B cell (primary cell): ENCODE results near the gene THADA. TPM values are rescaled to one million over a fixed set of nuclear protein-coding genes. Genes with fewer than 3 reads are reported as not detected.

Source experiments
- ATAC-seq: fragments of 200-7000 bp; cut with Tn5 transposase; one replicate; pipeline ENCODE4 v1.10.0; 2021; ENCODE audit warnings: low read depth, mild to moderate bottlenecking, moderate number of reproducible peaks, moderate library complexity
- CTCF ChIA-PET: fragments of 350-600 bp; sonication (Branson Sonifier 250); formaldehyde crosslinking; loops from one replicate; lab custom pipeline; 2021; ENCODE audit warnings: antibody characterized with exemption, inconsistent platforms; lab: Charles Lee
- POLR2A ChIA-PET: fragments of 350-600 bp; sonication (Branson Sonifier 250); formaldehyde crosslinking; loops from one replicate; lab custom pipeline; 2021; ENCODE audit warnings: antibody characterized with exemption; lab: Charles Lee
- DNase-seq: peaks from one replicate; pipeline ENCODE4 v3.0.0; 2013
- H2AFZ ChIP-seq: 2 replicates; pipeline ENCODE4 v1.6.1; 2012; ENCODE audit warnings: mild to moderate bottlenecking, low read depth, low read length; ENCODE audit not compliant: insufficient read depth, poor library complexity, severe bottlenecking
- H3K27ac ChIP-seq, 2 donors: 1 replicate in 1 of 2; 2 replicates in 1 of 2; pipeline ENCODE4 v1.5.1; 2012 to 2013; ENCODE audit warnings: low read length in 2 of 2, mild to moderate bottlenecking in 2 of 2, moderate library complexity in 1 of 2
- H3K27me3 ChIP-seq, 4 experiments: fragments of 200-600 bp in 1 of 4; sonication (generic) in 1 of 4; replicated peaks in 1 of 4; 1 replicate in 2 of 4; 2 replicates in 2 of 4; pipeline versions ENCODE4 v1.6.1 to v1.7.0; 2013 to 2016; ENCODE audit warnings: low read length in 3 of 4, mild to moderate bottlenecking in 2 of 4, mixed read lengths in 1 of 4, moderate library complexity in 1 of 4; ENCODE audit not compliant: insufficient read depth in 4 of 4, control insufficient read depth in 3 of 4; ENCODE audit errors: control extremely low read depth in 1 of 4
- H3K36me3 ChIP-seq, 2 experiments: replicated peaks in 1 of 2; 1 replicate in 1 of 2; 2 replicates in 1 of 2; pipeline versions ENCODE4 v1.6.1 to v1.7.1; 2013; ENCODE audit warnings: low read length in 1 of 2; ENCODE audit not compliant: insufficient read depth in 2 of 2, control insufficient read depth in 1 of 2; ENCODE audit errors: control extremely low read depth in 1 of 2, extremely low read depth in 1 of 2
- H3K4me1 ChIP-seq, 2 donors: fragments of 200-600 bp in 1 of 2; sonication (generic) in 1 of 2; 1 replicate in 1 of 2; 2 replicates in 1 of 2; pipeline versions ENCODE4 v1.5.1 to v1.6.1; 2013 to 2017; ENCODE audit warnings: low read length in 2 of 2; ENCODE audit not compliant: control insufficient read depth in 2 of 2, insufficient read depth in 2 of 2
- H3K4me2 ChIP-seq: replicated peaks from 2 replicates; pipeline ENCODE3; 2012; ENCODE audit warnings: mild to moderate bottlenecking, low read depth, low read length; ENCODE audit not compliant: poor library complexity, severe bottlenecking
- H3K4me3 ChIP-seq, 5 experiments: fragments of 200-600 bp in 1 of 5; sonication (generic) in 1 of 5; 1 replicate in 3 of 5; 2 replicates in 2 of 5; pipeline versions ENCODE4 v1.5.1 to v1.7.0; 2011 to 2016; ENCODE audit warnings: low read length in 4 of 5, mild to moderate bottlenecking in 4 of 5, low read depth in 2 of 5, control low read depth in 1 of 5, moderate library complexity in 1 of 5; ENCODE audit not compliant: insufficient read depth in 1 of 5; ENCODE audit errors: control extremely low read depth in 1 of 5, extremely low read depth in 1 of 5
- H3K79me2 ChIP-seq: fragments of 200-600 bp; sonication (generic); one replicate; pipeline ENCODE4 v1.6.0; 2016; ENCODE audit warnings: low read length; ENCODE audit not compliant: control insufficient read depth, insufficient read depth
- H3K9ac ChIP-seq: fragments of 200-600 bp; sonication (generic); 2 replicates; pipeline ENCODE4 v1.6.1; 2017; ENCODE audit warnings: mild to moderate bottlenecking, low read length, moderate library complexity
- H3K9me3 ChIP-seq, 3 donors: one replicate each; pipeline versions ENCODE4 v1.6.1 to v1.7.1; 2013; ENCODE audit warnings: low read length in 2 of 3; ENCODE audit not compliant: control insufficient read depth in 2 of 3, insufficient read depth in 1 of 3; ENCODE audit errors: control extremely low read depth in 1 of 3
- H4K20me1 ChIP-seq: 2 replicates; pipeline ENCODE4 v1.6.0; 2012; ENCODE audit warnings: mild to moderate bottlenecking, low read length; ENCODE audit not compliant: insufficient read depth, control insufficient read depth, poor library complexity, severe bottlenecking
- H3K27ac Mint-ChIP-seq: one replicate; pipeline ENCODE4 v1.8.0; 2021; ENCODE audit warnings: mixed read lengths
- H3K27me3 Mint-ChIP-seq: one replicate; pipeline ENCODE4 v1.8.0; 2021; ENCODE audit warnings: mixed read lengths
- H3K4me1 Mint-ChIP-seq: one replicate; pipeline ENCODE4 v1.8.0; 2021; ENCODE audit warnings: mixed read lengths
- H3K4me3 Mint-ChIP-seq: one replicate; pipeline ENCODE4 v1.8.0; 2021; ENCODE audit warnings: mixed read lengths
- H3K9me3 Mint-ChIP-seq: one replicate; pipeline ENCODE4 v1.8.0; 2022; ENCODE audit warnings: mixed read lengths; ENCODE audit not compliant: insufficient read depth
- EZH2 ChIP-seq: IDR thresholded peaks from 2 replicates; pipeline ENCODE4 v1.6.1; 2012; ENCODE audit warnings: borderline replicate concordance, low read depth, mild to moderate bottlenecking, moderate library complexity, low read length; ENCODE audit not compliant: insufficient read depth, poor library complexity, severe bottlenecking
- WGBS: methylation state at CpG from one replicate; pipeline ENCODE4 v1.1.5; 2013; ENCODE audit warnings: missing lambda C conversion rate; ENCODE audit not compliant: insufficient coverage; 5-methylcytosine and 5-hydroxymethylcytosine counted together
- intact Hi-C: fragments of 100-400 bp; cut with micrococcal nuclease; formaldehyde crosslinking; loops from one replicate; pipeline ENCODE4 v1.10.0; 2022
- polyA plus RNA-seq: library from polyadenylated mRNA; depleted of rRNA; stranded (reverse); fragments of >200 nt; gene quantifications from 2 replicates; pipeline ENCODE4 v1.2.3, GENCODE V29; 2012
- total RNA-seq, 2 donors: library from RNA; stranded (reverse); fragments of 120-200 nt in 1 of 2; gene quantifications; 1 replicate in 1 of 2; 2 replicates in 1 of 2; pipeline versions ENCODE4 v1.2.3 to v1.2.4, GENCODE V29; 2013 to 2022
- TF ChIP-seq, protein P1 (sequence below): fragments of 200-600 bp; IDR thresholded peaks from one replicate; pipeline ENCODE4 v1.8.0; 2022; ENCODE audit warnings: antibody characterized with exemption, mild to moderate bottlenecking

THADA gene
- total and polyA plus RNA-seq, 2 donors (not counting 1 experiment from before 2014, with no cell fraction given), result 17.6 to 48.5 TPM

DNA sequence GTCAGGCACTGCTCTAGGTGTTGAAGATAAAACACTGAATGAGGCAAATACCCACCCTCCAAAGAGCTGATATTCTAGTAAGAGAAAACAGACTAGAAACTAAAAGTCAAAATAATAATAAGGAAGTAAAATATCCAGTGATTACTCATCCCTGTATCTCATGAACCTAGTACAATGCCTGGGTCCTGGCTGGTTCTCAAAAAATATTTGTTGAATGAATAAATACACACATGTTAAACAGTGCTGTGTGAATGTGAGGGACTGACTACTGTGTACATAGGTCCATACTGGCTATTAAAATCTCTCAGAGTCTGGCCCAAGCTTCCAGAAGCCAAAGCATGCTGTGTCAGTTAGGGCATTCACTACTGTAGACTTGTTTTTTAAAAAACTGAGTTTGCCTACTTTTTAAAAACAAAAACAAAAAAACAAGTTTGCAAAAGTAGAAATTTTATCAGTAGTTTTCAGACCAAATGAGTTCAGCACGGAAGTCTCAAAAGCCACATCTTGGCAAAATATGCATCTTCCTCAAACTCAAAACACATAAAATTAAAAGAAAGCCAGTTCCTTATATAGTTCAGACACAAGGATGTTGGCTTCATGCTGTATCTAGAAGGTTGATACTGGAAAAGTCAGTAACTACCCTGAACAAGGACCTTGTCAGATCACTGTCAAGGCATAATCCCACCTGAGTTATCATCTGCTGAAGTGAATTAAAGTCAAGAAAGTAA, 136.2 kb downstream of the THADA start:
- peaks cover 28% of the 10 kb centered on the region for H3K4me1 Mint-ChIP-seq
- ATAC-seq, result no peak
- H3K9me3 Mint-ChIP-seq, result no peaks in the 10 kb centered on the region
- ChIA-PET CTCF (interaction anchor here (1.1 to 2.0 kb wide), 4 partner anchors 11 to 632 kb away, joined by 3 to 5 read pairs (median 3); no protein-coding TSS in a partner anchor), POLR2A (no interaction called here)
- Histone ChIP-seq H3K27ac (no peak overlapping the region), H3K9me3 (no peaks in the 10 kb centered on the region), H4K20me1 (no peaks in the 10 kb centered on the region), H2AFZ (no peak overlapping the region), H3K36me3 (no peaks in the 10 kb centered on the region), H3K9ac (no peak overlapping the region), H3K27me3 (no peaks in the 10 kb centered on the region), H3K4me2 (no peak overlapping the region), H3K79me2 (no peaks in the 10 kb centered on the region), H3K4me3 (no peak overlapping the region), H3K4me1 (peaks cover 12 to 17% of the 10 kb centered on the region in 2 donors)
- no peak overlapping the region for H3K27ac Mint-ChIP-seq
- no peak for DNase-seq
- no peak overlapping the region for H3K4me3 Mint-ChIP-seq
- WGBS, result 40% methylated on average over 1 of the region's 1 CpG
- no peaks in the 10 kb centered on the region for H3K27me3 Mint-ChIP-seq
- TF ChIP-seq, protein P1, sequence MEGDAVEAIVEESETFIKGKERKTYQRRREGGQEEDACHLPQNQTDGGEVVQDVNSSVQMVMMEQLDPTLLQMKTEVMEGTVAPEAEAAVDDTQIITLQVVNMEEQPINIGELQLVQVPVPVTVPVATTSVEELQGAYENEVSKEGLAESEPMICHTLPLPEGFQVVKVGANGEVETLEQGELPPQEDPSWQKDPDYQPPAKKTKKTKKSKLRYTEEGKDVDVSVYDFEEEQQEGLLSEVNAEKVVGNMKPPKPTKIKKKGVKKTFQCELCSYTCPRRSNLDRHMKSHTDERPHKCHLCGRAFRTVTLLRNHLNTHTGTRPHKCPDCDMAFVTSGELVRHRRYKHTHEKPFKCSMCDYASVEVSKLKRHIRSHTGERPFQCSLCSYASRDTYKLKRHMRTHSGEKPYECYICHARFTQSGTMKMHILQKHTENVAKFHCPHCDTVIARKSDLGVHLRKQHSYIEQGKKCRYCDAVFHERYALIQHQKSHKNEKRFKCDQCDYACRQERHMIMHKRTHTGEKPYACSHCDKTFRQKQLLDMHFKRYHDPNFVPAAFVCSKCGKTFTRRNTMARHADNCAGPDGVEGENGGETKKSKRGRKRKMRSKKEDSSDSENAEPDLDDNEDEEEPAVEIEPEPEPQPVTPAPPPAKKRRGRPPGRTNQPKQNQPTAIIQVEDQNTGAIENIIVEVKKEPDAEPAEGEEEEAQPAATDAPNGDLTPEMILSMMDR, result no peak
- TF ChIP-seq EZH2, result no peak
- intact Hi-C loops, result no loop called here

DNA sequence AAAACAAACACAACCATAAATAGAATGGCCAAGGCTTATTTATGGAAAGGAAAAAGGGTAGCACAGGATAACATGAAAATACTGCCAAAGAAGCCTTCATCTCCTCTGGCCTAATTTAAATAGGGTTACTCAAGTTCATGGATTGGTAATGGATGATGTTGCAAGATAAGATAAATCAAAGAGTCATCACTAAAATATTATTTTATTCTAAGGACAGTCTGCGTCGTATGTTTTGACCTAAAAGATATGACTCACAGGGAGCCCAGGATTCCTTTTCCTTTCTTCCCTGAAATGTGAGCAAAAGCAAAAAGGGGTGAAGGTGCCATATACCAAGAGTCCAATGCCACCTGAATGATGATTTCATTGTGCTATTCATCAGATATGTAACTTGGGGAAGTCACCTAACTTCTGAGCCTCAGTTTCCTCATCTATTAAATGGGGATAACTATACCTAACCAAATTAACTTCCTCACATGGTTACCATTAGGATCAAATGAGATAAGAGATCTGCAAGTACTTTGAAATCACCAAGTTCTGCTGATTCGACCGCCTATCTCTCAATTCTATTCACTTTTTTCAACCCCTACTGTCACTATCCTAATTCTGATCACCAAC, 137.7 kb downstream of the THADA start:
- Mint-ChIP-seq H3K9me3 (no peaks in the 10 kb centered on the region), H3K4me3 (no peak overlapping the region), H3K27me3 (no peaks in the 10 kb centered on the region), H3K27ac (no peak overlapping the region), H3K4me1 (peaks cover 28% of the 10 kb centered on the region)
- Histone ChIP-seq H3K27ac (no peak overlapping the region), H3K4me3 (no peak overlapping the region), H3K27me3 (no peaks in the 10 kb centered on the region), H2AFZ (no peak overlapping the region), H3K4me1 (peaks cover 12 to 17% of the 10 kb centered on the region in 2 donors), H3K9ac (no peak overlapping the region), H3K36me3 (peaks cover 0 to 1% of the 10 kb centered on the region in 2 experiments), H3K4me2 (no peak overlapping the region), H4K20me1 (no peaks in the 10 kb centered on the region), H3K79me2 (no peaks in the 10 kb centered on the region), H3K9me3 (no peaks in the 10 kb centered on the region)
- TF ChIP-seq, protein P1, result no peak
- no peak for TF ChIP-seq EZH2
- DNase-seq (no peak), ATAC-seq (no peak)
- ChIA-PET POLR2A (no interaction called here), CTCF (interaction anchor here (1.4 kb wide), 1 partner anchor 630 kb away, joined by 3 read pairs; no protein-coding TSS in a partner anchor)
- intact Hi-C loops, result no loop called here
- 86% methylated on average over 2 of the region's 4 CpGs for WGBS
